ENCODE results near the gene UBR4.

DNA sequence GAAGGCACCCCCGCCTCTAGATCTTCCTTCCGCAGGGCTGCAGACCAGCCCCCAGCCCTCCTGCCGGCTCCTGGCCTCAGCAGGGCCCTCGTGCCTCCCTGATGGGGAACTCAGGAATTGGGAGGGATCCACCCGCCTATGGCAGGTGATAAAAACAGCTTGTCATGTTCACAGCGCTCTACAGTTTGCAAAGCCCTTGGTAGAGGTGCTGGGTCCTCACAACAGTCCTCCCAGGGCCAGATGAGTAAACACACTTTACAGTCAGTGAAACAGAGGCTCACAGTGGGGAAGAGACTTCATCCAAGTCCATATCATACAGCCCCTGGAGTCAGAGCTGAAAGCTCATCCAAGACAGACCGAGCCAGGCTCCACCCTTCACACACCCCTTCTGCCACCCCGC is 156.6 kb downstream of the UBR4 start:
- TF ChIP-seq, protein P1, sequence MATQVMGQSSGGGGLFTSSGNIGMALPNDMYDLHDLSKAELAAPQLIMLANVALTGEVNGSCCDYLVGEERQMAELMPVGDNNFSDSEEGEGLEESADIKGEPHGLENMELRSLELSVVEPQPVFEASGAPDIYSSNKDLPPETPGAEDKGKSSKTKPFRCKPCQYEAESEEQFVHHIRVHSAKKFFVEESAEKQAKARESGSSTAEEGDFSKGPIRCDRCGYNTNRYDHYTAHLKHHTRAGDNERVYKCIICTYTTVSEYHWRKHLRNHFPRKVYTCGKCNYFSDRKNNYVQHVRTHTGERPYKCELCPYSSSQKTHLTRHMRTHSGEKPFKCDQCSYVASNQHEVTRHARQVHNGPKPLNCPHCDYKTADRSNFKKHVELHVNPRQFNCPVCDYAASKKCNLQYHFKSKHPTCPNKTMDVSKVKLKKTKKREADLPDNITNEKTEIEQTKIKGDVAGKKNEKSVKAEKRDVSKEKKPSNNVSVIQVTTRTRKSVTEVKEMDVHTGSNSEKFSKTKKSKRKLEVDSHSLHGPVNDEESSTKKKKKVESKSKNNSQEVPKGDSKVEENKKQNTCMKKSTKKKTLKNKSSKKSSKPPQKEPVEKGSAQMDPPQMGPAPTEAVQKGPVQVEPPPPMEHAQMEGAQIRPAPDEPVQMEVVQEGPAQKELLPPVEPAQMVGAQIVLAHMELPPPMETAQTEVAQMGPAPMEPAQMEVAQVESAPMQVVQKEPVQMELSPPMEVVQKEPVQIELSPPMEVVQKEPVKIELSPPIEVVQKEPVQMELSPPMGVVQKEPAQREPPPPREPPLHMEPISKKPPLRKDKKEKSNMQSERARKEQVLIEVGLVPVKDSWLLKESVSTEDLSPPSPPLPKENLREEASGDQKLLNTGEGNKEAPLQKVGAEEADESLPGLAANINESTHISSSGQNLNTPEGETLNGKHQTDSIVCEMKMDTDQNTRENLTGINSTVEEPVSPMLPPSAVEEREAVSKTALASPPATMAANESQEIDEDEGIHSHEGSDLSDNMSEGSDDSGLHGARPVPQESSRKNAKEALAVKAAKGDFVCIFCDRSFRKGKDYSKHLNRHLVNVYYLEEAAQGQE (IDR thresholded peaks at IDR 0.05; ENCODE audit: low read depth) = no peak
- TF ChIP-seq EP300 (IDR thresholded peaks at IDR 0.05; ENCODE audit: borderline replicate concordance) (no peak), RAD21 (IDR thresholded peaks at IDR 0.05; ENCODE audit: low read depth) (no peak), TAF1 (IDR thresholded peaks at IDR 0.05; ENCODE audit: low read depth) (no peak), TCF12 (IDR thresholded peaks at IDR 0.05; ENCODE audit: low read depth) (no peak), FOXM1 (IDR thresholded peaks at IDR 0.05; ENCODE audit: borderline replicate concordance, low read depth) (no peak), NFIC (IDR thresholded peaks at IDR 0.05) (no peak), TEAD4 (IDR thresholded peaks at IDR 0.05) (no peak), ZBTB7A (IDR thresholded peaks at IDR 0.05; ENCODE audit: low read depth) (no peak), CEBPB (IDR thresholded peaks at IDR 0.05) (no peak), YY1 (IDR thresholded peaks at IDR 0.05; ENCODE audit: low read depth) (no peak), CREB1 (IDR thresholded peaks at IDR 0.05; ENCODE audit: low read depth) (no peak)
- TF ChIP-seq, protein P2, sequence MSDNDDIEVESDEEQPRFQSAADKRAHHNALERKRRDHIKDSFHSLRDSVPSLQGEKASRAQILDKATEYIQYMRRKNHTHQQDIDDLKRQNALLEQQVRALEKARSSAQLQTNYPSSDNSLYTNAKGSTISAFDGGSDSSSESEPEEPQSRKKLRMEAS (IDR thresholded peaks at IDR 0.05) = no peak
- TF ChIP-seq, protein P3, sequence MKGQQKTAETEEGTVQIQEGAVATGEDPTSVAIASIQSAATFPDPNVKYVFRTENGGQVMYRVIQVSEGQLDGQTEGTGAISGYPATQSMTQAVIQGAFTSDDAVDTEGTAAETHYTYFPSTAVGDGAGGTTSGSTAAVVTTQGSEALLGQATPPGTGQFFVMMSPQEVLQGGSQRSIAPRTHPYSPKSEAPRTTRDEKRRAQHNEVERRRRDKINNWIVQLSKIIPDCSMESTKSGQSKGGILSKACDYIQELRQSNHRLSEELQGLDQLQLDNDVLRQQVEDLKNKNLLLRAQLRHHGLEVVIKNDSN (IDR thresholded peaks at IDR 0.05) = no peak
